ENCODE measurements around the gene MOK.

DNA sequence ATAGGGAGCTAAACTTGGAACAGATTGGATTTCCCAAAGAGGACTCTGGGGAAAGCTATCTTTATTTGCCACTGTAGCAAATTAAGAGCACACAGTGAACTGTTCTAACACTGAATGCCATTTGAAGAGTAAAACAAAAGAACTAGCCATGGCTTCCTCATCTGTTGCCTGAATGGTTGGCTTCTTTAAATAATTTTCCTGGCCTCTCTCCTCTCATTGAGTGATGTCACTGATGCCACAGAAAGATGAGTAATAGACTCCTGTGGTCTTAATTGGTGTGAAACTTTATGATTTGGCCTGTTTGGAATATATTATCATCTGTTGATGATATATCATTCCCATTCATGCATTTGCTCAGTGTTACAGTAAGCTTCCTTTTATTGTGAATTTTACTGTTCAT is 122.8 kb downstream of the MOK start:
- TF ChIP-seq, protein P1, sequence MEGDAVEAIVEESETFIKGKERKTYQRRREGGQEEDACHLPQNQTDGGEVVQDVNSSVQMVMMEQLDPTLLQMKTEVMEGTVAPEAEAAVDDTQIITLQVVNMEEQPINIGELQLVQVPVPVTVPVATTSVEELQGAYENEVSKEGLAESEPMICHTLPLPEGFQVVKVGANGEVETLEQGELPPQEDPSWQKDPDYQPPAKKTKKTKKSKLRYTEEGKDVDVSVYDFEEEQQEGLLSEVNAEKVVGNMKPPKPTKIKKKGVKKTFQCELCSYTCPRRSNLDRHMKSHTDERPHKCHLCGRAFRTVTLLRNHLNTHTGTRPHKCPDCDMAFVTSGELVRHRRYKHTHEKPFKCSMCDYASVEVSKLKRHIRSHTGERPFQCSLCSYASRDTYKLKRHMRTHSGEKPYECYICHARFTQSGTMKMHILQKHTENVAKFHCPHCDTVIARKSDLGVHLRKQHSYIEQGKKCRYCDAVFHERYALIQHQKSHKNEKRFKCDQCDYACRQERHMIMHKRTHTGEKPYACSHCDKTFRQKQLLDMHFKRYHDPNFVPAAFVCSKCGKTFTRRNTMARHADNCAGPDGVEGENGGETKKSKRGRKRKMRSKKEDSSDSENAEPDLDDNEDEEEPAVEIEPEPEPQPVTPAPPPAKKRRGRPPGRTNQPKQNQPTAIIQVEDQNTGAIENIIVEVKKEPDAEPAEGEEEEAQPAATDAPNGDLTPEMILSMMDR (IDR thresholded peaks at IDR 0.05; ENCODE audit: low read depth, low read length): no peak
- no peak for TF ChIP-seq POLR2A (IDR thresholded peaks at IDR 0.05; ENCODE audit: extremely low read depth, insufficient read length)

Measured in NB4 (cell line).